Fibroblast of skin of abdomen (primary cell): ENCODE results near the gene GFER.
"Not testable (repeated sequence)": the region's sequence is repeated elsewhere in the genome, so short reads cannot be mapped to it uniquely, and the experiment has no call there.

Experiments used
- DNase-seq: peaks from one replicate; pipeline ENCODE4 v3.0.0-alpha.2; 2013

GFER gene

GRCh38 chr16:1957434-1958142, 26.4 kb upstream of the GFER start:
- DNase-seq = not testable (repeated sequence)

- DNase-seq = not testable (repeated sequence)
These were observed 25.9 kb upstream of the GFER start for GRCh38 chr16:1958143-1958491.

GRCh38 chr16:1958715-1959268, 25.2 kb upstream of the GFER start:
- no peak for DNase-seq

- DNase-seq = peak; percentile 86
These were observed 24.5 kb upstream of the GFER start, which contains the start of gene NDUFB10 for GRCh38 chr16:1959269-1960039. TSS of gene NDUFB10 (plus strand) at chr16:1959538. CDS start at chr16:1959625, 87 bp downstream.

GRCh38 chr16:1960665-1961630, 23.0 kb upstream of the GFER start:
- peak; percentile 48 for DNase-seq

GRCh38 chr16:1961651-1962067, 22.3 kb upstream of the GFER start:
- no peak for DNase-seq

- DNase-seq = not testable (repeated sequence)
These were observed 21.5 kb upstream of the GFER start for GRCh38 chr16:1962161-1963153.

- no peak for DNase-seq
These were observed 20.0 kb upstream of the GFER start for GRCh38 chr16:1963806-1964505.

GRCh38 chr16:1964506-1965395, 19.2 kb upstream of the GFER start, which contains the start of gene RPS2:
TSS of gene RPS2 (minus strand) at chr16:1964826. CDS start at chr16:1964625, 201 bp downstream.
- peak; percentile 99 for DNase-seq

GRCh38 chr16:1965396-1966001, 18.5 kb upstream of the GFER start:
- no peak for DNase-seq

GRCh38 chr16:1966460-1966859, 17.5 kb upstream of the GFER start, which contains the start of gene RNF151:
TSS of gene RNF151 (plus strand) at chr16:1966856. CDS start at chr16:1966882, 26 bp downstream.
- no peak for DNase-seq

GRCh38 chr16:1968146-1968953, 15.6 kb upstream of the GFER start:
- DNase-seq = no peak

GRCh38 chr16:1971796-1972489, 12.1 kb upstream of the GFER start, which contains the start of gene TBL3:
TSS of gene TBL3 (plus strand) at chr16:1972053. CDS start at chr16:1972165, 112 bp downstream.
- DNase-seq = peak; percentile 96

- no peak for DNase-seq
These were observed 11.5 kb upstream of the GFER start for GRCh38 chr16:1972490-1972877.

GRCh38 chr16:1973461-1974156, 10.4 kb upstream of the GFER start:
- DNase-seq = no peak
